Astrocyte (in vitro differentiated cells and primary cell): Measurements from ENCODE around the gene HRH2. TPM values are rescaled to one million over a fixed set of nuclear protein-coding genes. Genes with fewer than 3 reads are reported as not detected.

ENCODE experiments used
- DNase-seq: peaks from one replicate; pipeline ENCODE4 v3.0.0-alpha.2; 2010; ENCODE audit warnings: low read depth
- FAIRE-seq: peaks from 2 replicates; lab custom pipeline; 2011; peaks lifted over from hg19 to GRCh38; lab: Jason Lieb, UNC
- H2AFZ ChIP-seq: 2 replicates; pipeline ENCODE4 v1.6.0; 2012; ENCODE audit warnings: low read depth, low read length, inconsistent platforms
- H3K27ac ChIP-seq: 2 replicates; pipeline ENCODE4 v1.5.1; 2011; ENCODE audit warnings: low read depth, low read length, inconsistent platforms
- H3K27me3 ChIP-seq: 2 replicates; pipeline ENCODE4 v1.6.0; 2011; ENCODE audit warnings: low read length, inconsistent platforms; ENCODE audit not compliant: insufficient read depth
- H3K36me3 ChIP-seq: 2 replicates; pipeline ENCODE4 v1.5.1; 2011; ENCODE audit warnings: low read length, inconsistent platforms; ENCODE audit not compliant: insufficient read depth
- H3K4me1 ChIP-seq: 2 replicates; pipeline ENCODE4 v1.5.1; 2011; ENCODE audit warnings: low read length, inconsistent platforms; ENCODE audit not compliant: insufficient read depth
- H3K4me2 ChIP-seq: 2 replicates; pipeline ENCODE4 v1.6.0; 2012; ENCODE audit warnings: low read length, inconsistent platforms
- H3K4me3 ChIP-seq: 2 replicates; pipeline ENCODE4 v1.5.1; 2011; ENCODE audit warnings: low read depth, mild to moderate bottlenecking, low read length, inconsistent platforms; ENCODE audit not compliant: insufficient read depth
- H3K79me2 ChIP-seq: 2 replicates; pipeline ENCODE4 v1.6.0; 2012; ENCODE audit warnings: mild to moderate bottlenecking, low read length, inconsistent platforms; ENCODE audit not compliant: insufficient read depth
- H3K9ac ChIP-seq: 2 replicates; pipeline ENCODE4 v1.6.0; 2012; ENCODE audit warnings: mild to moderate bottlenecking, low read length, inconsistent platforms
- H3K9me3 ChIP-seq: 2 replicates; pipeline ENCODE4 v1.5.1; 2012; ENCODE audit warnings: low read depth, mild to moderate bottlenecking, low read length, inconsistent platforms; ENCODE audit not compliant: insufficient read depth
- H4K20me1 ChIP-seq: 2 replicates; pipeline ENCODE4 v1.6.0; 2012; ENCODE audit warnings: low read length, inconsistent platforms; ENCODE audit not compliant: insufficient read depth
- H3K27ac Mint-ChIP-seq: one replicate; pipeline ENCODE4 v1.8.0; 2021; ENCODE audit warnings: mild to moderate bottlenecking, mixed read lengths; ENCODE audit not compliant: unreplicated experiment
- H3K27me3 Mint-ChIP-seq: one replicate; pipeline ENCODE4 v1.8.0; 2021; ENCODE audit warnings: low read depth, mixed read lengths; ENCODE audit not compliant: unreplicated experiment
- H3K36me3 Mint-ChIP-seq: one replicate; pipeline ENCODE4 v1.8.0; 2021; ENCODE audit warnings: low read depth, mixed read lengths; ENCODE audit not compliant: unreplicated experiment
- H3K4me1 Mint-ChIP-seq: one replicate; pipeline ENCODE4 v1.8.0; 2021; ENCODE audit warnings: low read depth, mixed read lengths; ENCODE audit not compliant: unreplicated experiment
- H3K4me3 Mint-ChIP-seq: one replicate; pipeline ENCODE4 v1.8.0; 2021; ENCODE audit warnings: mild to moderate bottlenecking, moderate library complexity, mixed read lengths; ENCODE audit not compliant: unreplicated experiment
- H3K9me3 Mint-ChIP-seq: one replicate; pipeline ENCODE4 v1.8.0; 2021; ENCODE audit warnings: mild to moderate bottlenecking, mixed read lengths; ENCODE audit not compliant: unreplicated experiment
- CTCF ChIP-seq: IDR thresholded peaks from 2 replicates; pipeline ENCODE4 v1.5.1; 2011; ENCODE audit warnings: low read depth, mild to moderate bottlenecking, inconsistent platforms, low read length, moderate library complexity; ENCODE audit not compliant: insufficient read depth
- EZH2 ChIP-seq: IDR thresholded peaks from 2 replicates; pipeline ENCODE4 v1.6.1; 2012; ENCODE audit warnings: mild to moderate bottlenecking, low read length, inconsistent platforms; ENCODE audit not compliant: insufficient read depth
- total RNA-seq: library from RNA; stranded (reverse); gene quantifications from 2 replicates; pipeline ENCODE4 v1.2.1, GENCODE V29; 2021

The HRH2 gene
- total RNA-seq, 1 donor from 2014 or later = 1.9 TPM

GRCh38 chr5:175691761-175692160, 33.9 kb downstream of the HRH2 start:
- Mint-ChIP-seq H3K4me3 (no peak overlapping the region), H3K27ac (no peak overlapping the region), H3K27me3 (peaks cover 39% of the 10 kb centered on the region), H3K9me3 (peaks cover 1% of the 10 kb centered on the region), H3K4me1 (no peaks in the 10 kb centered on the region), H3K36me3 (no peaks in the 10 kb centered on the region)
- H3K9ac ChIP-seq = no peak overlapping the region
- TF ChIP-seq CTCF = no peak
- no peak for TF ChIP-seq EZH2
- no peak overlapping the region for H3K4me3 ChIP-seq
- no peak overlapping the region for H3K27ac ChIP-seq
- H2AFZ ChIP-seq = no peak overlapping the region
- no peak overlapping the region for H3K4me2 ChIP-seq
- H3K79me2 ChIP-seq = no peaks in the 10 kb centered on the region
- H4K20me1 ChIP-seq = no peaks in the 10 kb centered on the region
- FAIRE-seq = no peak
- no peaks in the 10 kb centered on the region for H3K9me3 ChIP-seq
- H3K36me3 ChIP-seq = no peaks in the 10 kb centered on the region
- no peak for DNase-seq
- no peaks in the 10 kb centered on the region for H3K4me1 ChIP-seq
- no peaks in the 10 kb centered on the region for H3K27me3 ChIP-seq

- Histone ChIP-seq H3K4me2 (no peak overlapping the region), H3K79me2 (no peaks in the 10 kb centered on the region), H3K36me3 (no peaks in the 10 kb centered on the region), H3K4me3 (no peak overlapping the region), H3K4me1 (no peaks in the 10 kb centered on the region), H2AFZ (no peak overlapping the region), H3K27me3 (no peaks in the 10 kb centered on the region), H3K27ac (no peak overlapping the region), H3K9me3 (no peaks in the 10 kb centered on the region), H4K20me1 (no peaks in the 10 kb centered on the region), H3K9ac (no peak overlapping the region)
- H3K27ac Mint-ChIP-seq = no peak overlapping the region
- TF ChIP-seq CTCF = no peak
- TF ChIP-seq EZH2 = no peak
- no peaks in the 10 kb centered on the region for H3K36me3 Mint-ChIP-seq
- H3K4me1 Mint-ChIP-seq = no peaks in the 10 kb centered on the region
- DNase-seq (no peak), FAIRE-seq (no peak)
- H3K9me3 Mint-ChIP-seq = peaks cover 1% of the 10 kb centered on the region
- no peak overlapping the region for H3K4me3 Mint-ChIP-seq
- H3K27me3 Mint-ChIP-seq = peaks cover 39% of the 10 kb centered on the region
Observed at GRCh38 chr5:175692235-175692995, 34.5 kb downstream of the HRH2 start.

GRCh38 chr5:175692996-175693710, 35.3 kb downstream of the HRH2 start:
- no peak overlapping the region for H2AFZ ChIP-seq
- H3K9me3 ChIP-seq = no peaks in the 10 kb centered on the region
- Mint-ChIP-seq H3K4me3 (no peak overlapping the region), H3K27ac (no peak overlapping the region), H3K9me3 (no peaks in the 10 kb centered on the region), H3K36me3 (no peaks in the 10 kb centered on the region), H3K27me3 (peaks cover 32% of the 10 kb centered on the region), H3K4me1 (no peaks in the 10 kb centered on the region)
- no peak overlapping the region for H3K9ac ChIP-seq
- no peaks in the 10 kb centered on the region for H3K4me1 ChIP-seq
- H3K27ac ChIP-seq = no peak overlapping the region
- H3K79me2 ChIP-seq = no peaks in the 10 kb centered on the region
- no peak overlapping the region for H3K4me3 ChIP-seq
- TF ChIP-seq CTCF (no peak), EZH2 (no peak)
- H4K20me1 ChIP-seq = no peaks in the 10 kb centered on the region
- no peak for DNase-seq
- no peaks in the 10 kb centered on the region for H3K27me3 ChIP-seq
- no peak for FAIRE-seq
- H3K4me2 ChIP-seq = no peak overlapping the region
- H3K36me3 ChIP-seq = no peaks in the 10 kb centered on the region
